Loucy (cell line): ENCODE data around the gene TMA16.
"Not testable (repeated sequence)": the region's sequence is repeated elsewhere in the genome, so short reads cannot be mapped to it uniquely, and the experiment has no call there.

ENCODE experiments used
- H2AFZ ChIP-seq: fragments of 200-600 bp; sonication (generic); 2 replicates; pipeline ENCODE4 v1.6.0; 2016; ENCODE audit warnings: antibody characterized with exemption, mild to moderate bottlenecking, low read length, moderate library complexity
- H3F3A ChIP-seq: fragments of 200-600 bp; 2 replicates; pipeline ENCODE4 v1.6.0; 2016; ENCODE audit warnings: antibody characterized with exemption, low read depth, mild to moderate bottlenecking
- H3K27me3 ChIP-seq: fragments of 200-600 bp; sonication (generic); 2 replicates; pipeline ENCODE4 v1.6.1; 2014; ENCODE audit warnings: low read length, mild to moderate bottlenecking; ENCODE audit not compliant: insufficient read depth, poor library complexity, severe bottlenecking
- H3K36me3 ChIP-seq: fragments of 200-600 bp; sonication (generic); 2 replicates; pipeline ENCODE4 v1.6.1; 2016; ENCODE audit warnings: low read length; ENCODE audit not compliant: insufficient read depth
- H3K4me1 ChIP-seq: fragments of 200-600 bp; sonication (generic); 2 replicates; pipeline ENCODE4 v1.5.1; 2014; ENCODE audit warnings: low read length, mild to moderate bottlenecking; ENCODE audit not compliant: insufficient read depth, poor library complexity, severe bottlenecking
- H3K4me2 ChIP-seq: fragments of 200-600 bp; sonication (generic); 2 replicates; pipeline ENCODE4 v1.6.0; 2014; ENCODE audit warnings: antibody characterized with exemption, low read length, low read depth, mild to moderate bottlenecking; ENCODE audit not compliant: poor library complexity, severe bottlenecking
- H3K4me3 ChIP-seq: fragments of 200-600 bp; sonication (generic); 2 replicates; pipeline ENCODE4 v1.5.1; 2014; ENCODE audit warnings: low read length, mild to moderate bottlenecking, mixed read lengths; ENCODE audit not compliant: poor library complexity, severe bottlenecking
- H3K79me2 ChIP-seq: fragments of 200-600 bp; sonication (generic); 2 replicates; pipeline ENCODE4 v1.6.1; 2014; ENCODE audit warnings: low read length; ENCODE audit not compliant: insufficient read depth
- H3K9ac ChIP-seq: fragments of 200-600 bp; sonication (generic); 2 replicates; pipeline ENCODE4 v1.6.0; 2014; ENCODE audit warnings: mild to moderate bottlenecking, low read depth, low read length, moderate library complexity; ENCODE audit not compliant: poor library complexity, severe bottlenecking
- H3K9me2 ChIP-seq: fragments of 200-600 bp; sonication (generic); replicated peaks from 2 replicates; pipeline ENCODE4 v1.6.1; 2016; ENCODE audit warnings: low read depth, low read length, mixed read lengths
- H3K9me3 ChIP-seq: fragments of 200-600 bp; sonication (generic); 2 replicates; pipeline ENCODE4 v1.6.1; 2014; ENCODE audit warnings: mild to moderate bottlenecking, antibody characterized with exemption, low read length, low read depth; ENCODE audit not compliant: insufficient read depth
- H4K20me1 ChIP-seq: fragments of 200-600 bp; sonication (generic); 2 replicates; pipeline ENCODE4 v1.6.0; 2014; ENCODE audit warnings: antibody characterized with exemption, low read length, mild to moderate bottlenecking; ENCODE audit not compliant: insufficient read depth, poor library complexity, severe bottlenecking
- CTCF ChIP-seq: fragments of 200-600 bp; sonication (generic); conservative IDR thresholded peaks from 2 replicates; pipeline ENCODE4 v1.5.1; 2014; ENCODE audit warnings: mild to moderate bottlenecking, antibody characterized with exemption, low read length
- EZH2phosphoT487 ChIP-seq: fragments of 200-600 bp; IDR thresholded peaks from 2 replicates; pipeline ENCODE4 v1.6.1; 2018; ENCODE audit warnings: antibody characterized with exemption, mild to moderate bottlenecking, moderate library complexity, borderline replicate concordance

TMA16 gene

GRCh38 chr4:163536091-163536490 is 41.6 kb downstream of the TMA16 start:
- Histone ChIP-seq H3K27me3 (no peaks in the 10 kb centered on the region), H3K9me2 (no peaks in the 10 kb centered on the region), H3K9ac (no peak overlapping the region), H3K4me2 (no peak overlapping the region), H3K4me1 (no peaks in the 10 kb centered on the region), H3F3A (no peaks in the 10 kb centered on the region), H3K9me3 (no peaks in the 10 kb centered on the region), H3K79me2 (no peaks in the 10 kb centered on the region), H4K20me1 (no peaks in the 10 kb centered on the region), H3K36me3 (peaks cover 4% of the 10 kb centered on the region; the same call in 1 of the 2 replicates), H2AFZ (no peak overlapping the region), H3K4me3 (no peak overlapping the region)
- TF ChIP-seq EZH2phosphoT487 (no peak), CTCF (no peak)

GRCh38 chr4:163537114-163537513 is 42.6 kb downstream of the TMA16 start:
- no peaks in the 10 kb centered on the region for H4K20me1 ChIP-seq
- no peak overlapping the region for H3K9ac ChIP-seq
- no peaks in the 10 kb centered on the region for H3K9me2 ChIP-seq

GRCh38 chr4:163538820-163539219 is 44.3 kb downstream of the TMA16 start:
- not testable (repeated sequence) for H3K4me3 ChIP-seq, H3K36me3 ChIP-seq, H3K9ac ChIP-seq, H4K20me1 ChIP-seq, H3K4me2 ChIP-seq, H3F3A ChIP-seq, H3K27me3 ChIP-seq, H3K79me2 ChIP-seq, H3K9me2 ChIP-seq, H3K9me3 ChIP-seq, H2AFZ ChIP-seq, H3K4me1 ChIP-seq

More at GRCh38 chr4:163537114-163537513, 42.6 kb downstream of the TMA16 start:
- H3K4me2 ChIP-seq: no peak overlapping the region
- H3F3A ChIP-seq: no peaks in the 10 kb centered on the region
- no peak overlapping the region for H2AFZ ChIP-seq
- no peaks in the 10 kb centered on the region for H3K79me2 ChIP-seq
- H3K36me3 ChIP-seq: no peaks in the 10 kb centered on the region
- H3K9me3 ChIP-seq: no peaks in the 10 kb centered on the region
- no peaks in the 10 kb centered on the region for H3K4me1 ChIP-seq
- TF ChIP-seq EZH2phosphoT487 (no peak), CTCF (no peak)
- no peaks in the 10 kb centered on the region for H3K27me3 ChIP-seq
- H3K4me3 ChIP-seq: no peak overlapping the region

- no peaks in the 10 kb centered on the region for H3K79me2 ChIP-seq
- TF ChIP-seq EZH2phosphoT487 (no peak), CTCF (no peak)
- no peak overlapping the region for H3K9ac ChIP-seq
- no peak overlapping the region for H3K4me2 ChIP-seq
- H3K36me3 ChIP-seq: no peaks in the 10 kb centered on the region
- no peaks in the 10 kb centered on the region for H3K27me3 ChIP-seq
- H3F3A ChIP-seq: no peaks in the 10 kb centered on the region
- peaks cover 15% of the 10 kb centered on the region for H3K4me1 ChIP-seq
- no peaks in the 10 kb centered on the region for H4K20me1 ChIP-seq
- no peak overlapping the region for H3K4me3 ChIP-seq
- H3K9me2 ChIP-seq: no peaks in the 10 kb centered on the region
- H3K9me3 ChIP-seq: no peaks in the 10 kb centered on the region
- no peak overlapping the region for H2AFZ ChIP-seq
Observed at GRCh38 chr4:163540448-163540847, 46.0 kb downstream of the TMA16 start.
